HepG2 (cell line): ENCODE data around the gene DNMBP. TPM values are rescaled to one million over a fixed set of nuclear protein-coding genes. Genes with fewer than 3 reads are reported as not detected.

Experiments used
- ARHGAP35 ChIP-seq: sonication (generic); formaldehyde crosslinking; IDR thresholded peaks from 2 replicates; pipeline ENCODE4 v1.9.0; 2022; ENCODE audit warnings: mild to moderate bottlenecking, inconsistent platforms, moderate library complexity, missing genetic modification reagents, borderline replicate concordance
- FOXO1 ChIP-seq: sonication (generic); formaldehyde crosslinking; IDR thresholded peaks from 2 replicates; pipeline ENCODE4 v1.4.0; 2020; ENCODE audit warnings: missing genetic modification reagents
- GPN1 ChIP-seq: sonication (generic); formaldehyde crosslinking; IDR thresholded peaks from 2 replicates; pipeline ENCODE4 v1.5.1; 2020; ENCODE audit warnings: missing genetic modification reagents, borderline replicate concordance
- HMG20B ChIP-seq: conservative IDR thresholded peaks from 2 replicates; pipeline ENCODE4 v1.6.1; 2016; ENCODE audit warnings: missing genetic modification reagents, missing compliant biosample characterization
- HOXA5 ChIP-seq: sonication (generic); formaldehyde crosslinking; IDR thresholded peaks from 2 replicates; pipeline ENCODE4 v1.4.0; 2020; ENCODE audit warnings: missing genetic modification reagents
- NBN ChIP-seq: fragments of 450-650 bp; conservative IDR thresholded peaks from 2 replicates; pipeline ENCODE4 v1.6.1; 2017
- NFRKB ChIP-seq: fragments of 450-650 bp; IDR thresholded peaks from 2 replicates; pipeline ENCODE4 v1.6.1; 2017
- NR2C2 ChIP-seq: sonication (generic); formaldehyde crosslinking; IDR thresholded peaks from 2 replicates; pipeline ENCODE4 v1.4.0; 2020; ENCODE audit warnings: missing genetic modification reagents, mild to moderate bottlenecking, moderate library complexity, borderline replicate concordance
- POLR2A ChIP-seq, 2 experiments: IDR thresholded peaks; 2 replicates each; pipeline ENCODE4 v1.6.1; 2011; ENCODE audit warnings: low read depth in 2 of 2, low read length in 2 of 2, mild to moderate bottlenecking in 1 of 2, moderate library complexity in 1 of 2; ENCODE audit not compliant: insufficient read depth in 1 of 2
- RARA ChIP-seq: IDR thresholded peaks from 2 replicates; pipeline ENCODE4 v1.6.1; 2016; ENCODE audit warnings: missing genetic modification reagents, missing compliant biosample characterization
- SAFB2 ChIP-seq: sonication (generic); formaldehyde crosslinking; IDR thresholded peaks from 2 replicates; pipeline ENCODE4 v1.5.1; 2020; ENCODE audit warnings: missing genetic modification reagents, low read depth, mild to moderate bottlenecking, borderline replicate concordance
- XBP1 ChIP-seq: sonication (generic); formaldehyde crosslinking; IDR thresholded peaks from 2 replicates; pipeline ENCODE4 v1.5.0; 2020; ENCODE audit warnings: missing genetic modification reagents
- YEATS4 ChIP-seq: sonication (generic); formaldehyde crosslinking; IDR thresholded peaks from 2 replicates; pipeline ENCODE4 v1.4.0; 2020; ENCODE audit warnings: missing genetic modification reagents, borderline replicate concordance
- ZNF17 ChIP-seq: sonication (generic); formaldehyde crosslinking; IDR thresholded peaks from 2 replicates; pipeline ENCODE4 v1.5.0; 2020; ENCODE audit warnings: mild to moderate bottlenecking, missing genetic modification reagents
- ZNF24 ChIP-seq: fragments of 450-650 bp; IDR thresholded peaks from 2 replicates; pipeline ENCODE4 v1.6.1; 2017; ENCODE audit warnings: antibody characterized with exemption, mild to moderate bottlenecking
- ZNF678 ChIP-seq: sonication (generic); formaldehyde crosslinking; IDR thresholded peaks from 2 replicates; pipeline ENCODE4 v1.4.0; 2020; ENCODE audit warnings: mild to moderate bottlenecking, missing genetic modification reagents
- ZNF7 ChIP-seq: IDR thresholded peaks from 2 replicates; pipeline ENCODE4 v1.6.1; 2016; ENCODE audit warnings: missing biosample characterization, missing genetic modification reagents
- polyA plus RNA-seq, 8 experiments: library from polyadenylated mRNA; depleted of rRNA in 3 of 8; stranded (reverse) in 7 of 8; unstranded in 1 of 8; fragments of >200 nt; fragmentation: Illumina TruSeq in 4 of 8; extraction: Trizol in 4 of 8; gene quantifications; 2 replicates each; pipeline versions ENCODE4 v1.2.1 to v1.2.3, GENCODE V29; 2011 to 2016; ENCODE audit warnings: low read depth in 4 of 8, missing spikeins in 1 of 8, mixed read lengths in 1 of 8; ENCODE audit not compliant: insufficient read depth in 1 of 8
- total RNA-seq, 5 experiments: library from RNA; depleted of rRNA; stranded (reverse); fragments of >200 nt; fragmentation: Illumina TruSeq; extraction: Trizol; gene quantifications; 2 replicates each; pipeline ENCODE4 v1.2.3, GENCODE V29; 2016; ENCODE audit warnings: low read depth in 1 of 5
- TF ChIP-seq, protein P1 (sequence below): sonication (generic); formaldehyde crosslinking; IDR thresholded peaks from 2 replicates; pipeline ENCODE4 v1.4.0; 2020; ENCODE audit warnings: missing genetic modification reagents
- TF ChIP-seq, protein P2 (sequence below): sonication (generic); formaldehyde crosslinking; IDR thresholded peaks from 2 replicates; pipeline ENCODE4 v1.4.0; 2020; ENCODE audit warnings: mild to moderate bottlenecking, missing genetic modification reagents
- TF ChIP-seq, protein P3 (sequence below): sonication (generic); formaldehyde crosslinking; IDR thresholded peaks from 2 replicates; pipeline ENCODE4 v1.5.0; 2020; ENCODE audit warnings: missing genetic modification reagents
- TF ChIP-seq, protein P4 (sequence below): sonication (generic); formaldehyde crosslinking; IDR thresholded peaks from 2 replicates; pipeline ENCODE4 v1.5.0; 2020; ENCODE audit warnings: mild to moderate bottlenecking, missing genetic modification reagents, borderline replicate concordance
- TF ChIP-seq, protein P5 (sequence below): sonication (generic); formaldehyde crosslinking; IDR thresholded peaks from 2 replicates; pipeline ENCODE4 v1.8.0; 2022; ENCODE audit warnings: mild to moderate bottlenecking, missing genetic modification reagents, borderline replicate concordance

DNMBP gene
- total and polyA plus RNA-seq, 2 of the 13 experiments (the other 11 are each of a cell fraction or from before 2014, with no cell fraction given): 3.6 to 6.3 TPM

DNA sequence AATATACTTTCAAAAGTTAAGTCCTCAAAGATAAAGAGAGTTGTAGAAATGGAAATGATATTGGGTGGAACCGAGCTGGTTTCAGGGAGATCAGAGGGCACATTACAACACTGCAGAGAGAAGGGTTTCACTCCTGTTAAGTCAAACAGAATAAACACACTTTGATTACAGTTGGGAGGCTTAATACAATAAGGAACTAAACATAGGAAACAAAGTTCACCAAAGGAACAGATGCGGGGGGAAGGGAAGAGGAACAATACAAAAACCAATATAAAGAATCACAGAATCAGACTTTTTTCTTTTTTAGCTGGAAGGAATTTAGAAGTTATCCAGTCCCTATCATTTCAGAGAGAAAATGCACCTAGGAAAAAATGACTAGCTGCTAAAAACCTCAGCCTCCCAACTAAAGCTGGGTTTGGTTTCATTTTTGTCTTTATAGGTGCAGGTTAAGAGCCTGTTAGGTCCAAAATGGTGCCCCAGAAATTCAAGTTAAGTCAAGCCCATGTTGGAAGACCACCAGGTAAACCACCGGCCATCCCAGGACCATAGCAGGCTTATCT, 81.9 kb downstream of the DNMBP start (continued):
- TF ChIP-seq, protein P1, sequence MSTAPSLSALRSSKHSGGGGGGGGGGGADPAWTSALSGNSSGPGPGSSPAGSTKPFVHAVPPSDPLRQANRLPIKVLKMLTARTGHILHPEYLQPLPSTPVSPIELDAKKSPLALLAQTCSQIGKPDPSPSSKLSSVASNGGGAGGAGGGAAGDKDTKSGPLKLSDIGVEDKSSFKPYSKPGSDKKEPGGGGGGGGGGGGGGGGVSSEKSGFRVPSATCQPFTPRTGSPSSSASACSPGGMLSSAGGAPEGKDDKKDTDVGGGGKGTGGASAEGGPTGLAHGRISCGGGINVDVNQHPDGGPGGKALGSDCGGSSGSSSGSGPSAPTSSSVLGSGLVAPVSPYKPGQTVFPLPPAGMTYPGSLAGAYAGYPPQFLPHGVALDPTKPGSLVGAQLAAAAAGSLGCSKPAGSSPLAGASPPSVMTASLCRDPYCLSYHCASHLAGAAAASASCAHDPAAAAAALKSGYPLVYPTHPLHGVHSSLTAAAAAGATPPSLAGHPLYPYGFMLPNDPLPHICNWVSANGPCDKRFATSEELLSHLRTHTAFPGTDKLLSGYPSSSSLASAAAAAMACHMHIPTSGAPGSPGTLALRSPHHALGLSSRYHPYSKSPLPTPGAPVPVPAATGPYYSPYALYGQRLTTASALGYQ (CRISPR knock-in tag): no peak
- TF ChIP-seq, protein P2, sequence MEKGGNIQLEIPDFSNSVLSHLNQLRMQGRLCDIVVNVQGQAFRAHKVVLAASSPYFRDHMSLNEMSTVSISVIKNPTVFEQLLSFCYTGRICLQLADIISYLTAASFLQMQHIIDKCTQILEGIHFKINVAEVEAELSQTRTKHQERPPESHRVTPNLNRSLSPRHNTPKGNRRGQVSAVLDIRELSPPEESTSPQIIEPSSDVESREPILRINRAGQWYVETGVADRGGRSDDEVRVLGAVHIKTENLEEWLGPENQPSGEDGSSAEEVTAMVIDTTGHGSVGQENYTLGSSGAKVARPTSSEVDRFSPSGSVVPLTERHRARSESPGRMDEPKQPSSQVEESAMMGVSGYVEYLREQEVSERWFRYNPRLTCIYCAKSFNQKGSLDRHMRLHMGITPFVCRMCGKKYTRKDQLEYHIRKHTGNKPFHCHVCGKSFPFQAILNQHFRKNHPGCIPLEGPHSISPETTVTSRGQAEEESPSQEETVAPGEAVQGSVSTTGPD: no peak
- TF ChIP-seq YEATS4 (CRISPR knock-in tag): no peak
- TF ChIP-seq NFRKB: no peak
- TF ChIP-seq GPN1 (CRISPR knock-in tag): no peak
- TF ChIP-seq POLR2A (IDR thresholded peaks at IDR 0.05; ENCODE audit: insufficient read depth in 1 of 2, low read depth in 2 of 2, low read length in 2 of 2): no peak
- no peak for TF ChIP-seq ZNF17 (CRISPR knock-in tag)
- TF ChIP-seq HOXA5 (CRISPR knock-in tag): no peak
- TF ChIP-seq ZNF678 (CRISPR knock-in tag): no peak
- TF ChIP-seq NR2C2: peak; percentile 42; the same call in 1 of the 2 replicates
- TF ChIP-seq, protein P3, sequence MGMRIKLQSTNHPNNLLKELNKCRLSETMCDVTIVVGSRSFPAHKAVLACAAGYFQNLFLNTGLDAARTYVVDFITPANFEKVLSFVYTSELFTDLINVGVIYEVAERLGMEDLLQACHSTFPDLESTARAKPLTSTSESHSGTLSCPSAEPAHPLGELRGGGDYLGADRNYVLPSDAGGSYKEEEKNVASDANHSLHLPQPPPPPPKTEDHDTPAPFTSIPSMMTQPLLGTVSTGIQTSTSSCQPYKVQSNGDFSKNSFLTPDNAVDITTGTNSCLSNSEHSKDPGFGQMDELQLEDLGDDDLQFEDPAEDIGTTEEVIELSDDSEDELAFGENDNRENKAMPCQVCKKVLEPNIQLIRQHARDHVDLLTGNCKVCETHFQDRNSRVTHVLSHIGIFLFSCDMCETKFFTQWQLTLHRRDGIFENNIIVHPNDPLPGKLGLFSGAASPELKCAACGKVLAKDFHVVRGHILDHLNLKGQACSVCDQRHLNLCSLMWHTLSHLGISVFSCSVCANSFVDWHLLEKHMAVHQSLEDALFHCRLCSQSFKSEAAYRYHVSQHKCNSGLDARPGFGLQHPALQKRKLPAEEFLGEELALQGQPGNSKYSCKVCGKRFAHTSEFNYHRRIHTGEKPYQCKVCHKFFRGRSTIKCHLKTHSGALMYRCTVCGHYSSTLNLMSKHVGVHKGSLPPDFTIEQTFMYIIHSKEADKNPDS: no peak
- no peak for TF ChIP-seq ZNF24
- TF ChIP-seq SAFB2: no peak
- TF ChIP-seq NBN: no peak
- TF ChIP-seq ARHGAP35 (CRISPR knock-in tag): no peak
- no peak for TF ChIP-seq FOXO1 (CRISPR knock-in tag)
- no peak for TF ChIP-seq HMG20B (CRISPR knock-in tag)
- no peak for TF ChIP-seq ZNF7 (CRISPR knock-in tag)
- peak; percentile 40 for TF ChIP-seq RARA (CRISPR knock-in tag)
- TF ChIP-seq, protein P4, sequence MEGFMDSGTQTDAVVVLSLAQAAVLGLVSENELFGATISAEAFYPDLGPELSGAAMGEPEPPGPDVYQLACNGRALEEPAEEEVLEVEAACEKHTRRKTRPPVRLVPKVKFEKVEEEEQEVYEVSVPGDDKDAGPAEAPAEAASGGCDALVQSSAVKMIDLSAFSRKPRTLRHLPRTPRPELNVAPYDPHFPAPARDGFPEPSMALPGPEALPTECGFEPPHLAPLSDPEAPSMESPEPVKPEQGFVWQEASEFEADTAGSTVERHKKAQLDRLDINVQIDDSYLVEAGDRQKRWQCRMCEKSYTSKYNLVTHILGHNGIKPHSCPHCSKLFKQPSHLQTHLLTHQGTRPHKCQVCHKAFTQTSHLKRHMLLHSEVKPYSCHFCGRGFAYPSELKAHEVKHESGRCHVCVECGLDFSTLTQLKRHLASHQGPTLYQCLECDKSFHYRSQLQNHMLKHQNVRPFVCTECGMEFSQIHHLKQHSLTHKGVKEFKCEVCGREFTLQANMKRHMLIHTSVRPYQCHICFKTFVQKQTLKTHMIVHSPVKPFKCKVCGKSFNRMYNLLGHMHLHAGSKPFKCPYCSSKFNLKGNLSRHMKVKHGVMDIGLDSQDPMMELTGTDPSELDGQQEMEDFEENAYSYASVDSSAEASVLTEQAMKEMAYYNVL (CRISPR knock-in tag): no peak
- TF ChIP-seq, protein P5, sequence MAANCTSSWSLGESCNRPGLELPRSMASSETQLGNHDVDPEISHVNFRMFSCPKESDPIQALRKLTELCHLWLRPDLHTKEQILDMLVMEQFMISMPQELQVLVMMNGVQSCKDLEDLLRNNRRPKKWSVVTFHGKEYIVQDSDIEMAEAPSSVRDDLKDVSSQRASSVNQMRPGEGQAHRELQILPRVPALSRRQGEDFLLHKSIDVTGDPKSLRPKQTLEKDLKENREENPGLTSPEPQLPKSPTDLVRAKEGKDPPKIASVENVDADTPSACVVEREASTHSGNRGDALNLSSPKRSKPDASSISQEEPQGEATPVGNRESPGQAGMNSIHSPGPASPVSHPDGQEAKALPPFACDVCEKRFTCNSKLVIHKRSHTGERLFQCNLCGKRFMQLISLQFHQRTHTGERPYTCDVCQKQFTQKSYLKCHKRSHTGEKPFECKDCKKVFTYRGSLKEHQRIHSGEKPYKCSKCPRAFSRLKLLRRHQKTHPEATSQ (CRISPR knock-in tag): no peak
- no peak for TF ChIP-seq XBP1 (CRISPR knock-in tag)
